Neural cell (in vitro differentiated cells): Measurements from ENCODE around the gene NUP155. TPM values are rescaled to one million over a fixed set of nuclear protein-coding genes. Genes with fewer than 3 reads are reported as not detected.
A peak's percentile ranks its signal among the peaks of the same experiment; 100 is the strongest.

ENCODE experiments used
- H2AFZ ChIP-seq: fragments of 200-600, 300-800 bp; sonication (generic), shearing (Covaris generic); 2 replicates; pipeline ENCODE4 v1.6.0; 2014; ENCODE audit warnings: low read depth, mild to moderate bottlenecking, antibody characterized with exemption, low read length, moderate library complexity
- H3F3A ChIP-seq: fragments of 200-600 bp; shearing (Covaris generic); 2 replicates; pipeline ENCODE4 v1.6.1; 2016; ENCODE audit warnings: mild to moderate bottlenecking, moderate library complexity, mixed read lengths, antibody characterized with exemption, low read length; ENCODE audit not compliant: insufficient read depth, poor library complexity, severe bottlenecking
- H3K27ac ChIP-seq: fragments of 200-600, 300-800 bp; sonication (generic), shearing (Covaris generic); 2 replicates; pipeline ENCODE4 v1.5.1; 2014; ENCODE audit warnings: mild to moderate bottlenecking, low read length, moderate library complexity
- H3K27me3 ChIP-seq: fragments of 300-800, 200-600 bp; sonication (generic), shearing (Covaris generic); 2 replicates; pipeline ENCODE4 v1.6.0; 2014; ENCODE audit warnings: mild to moderate bottlenecking, low read depth, low read length, moderate library complexity; ENCODE audit not compliant: insufficient read depth
- H3K36me3 ChIP-seq: fragments of 300-800, 200-600 bp; sonication (generic), shearing (Covaris generic); 2 replicates; pipeline ENCODE4 v1.5.1; 2014; ENCODE audit warnings: mild to moderate bottlenecking, antibody characterized with exemption, low read length, moderate library complexity; ENCODE audit not compliant: insufficient read depth
- H3K4me2 ChIP-seq: fragments of 300-800, 200-600 bp; sonication (generic), shearing (Covaris generic); 2 replicates; pipeline ENCODE4 v1.6.0; 2014; ENCODE audit warnings: mild to moderate bottlenecking, low read length
- H3K4me3 ChIP-seq: fragments of 300-800, 200-600 bp; sonication (generic), shearing (Covaris generic); 2 replicates; pipeline ENCODE4 v1.5.1; 2014; ENCODE audit warnings: mild to moderate bottlenecking, low read length, moderate library complexity
- H3K79me2 ChIP-seq: fragments of 200-600 bp; shearing (Covaris generic); replicated peaks from 2 replicates; pipeline ENCODE4 v1.6.0; 2014; ENCODE audit warnings: mild to moderate bottlenecking, low read length, moderate library complexity; ENCODE audit not compliant: insufficient read depth
- H3K9ac ChIP-seq: fragments of 300-800, 200-600 bp; sonication (generic), shearing (Covaris generic); 2 replicates; pipeline ENCODE4 v1.6.1; 2016; ENCODE audit warnings: mild to moderate bottlenecking, low read length, mixed read lengths
- H3K9me2 ChIP-seq: fragments of 200-600 bp; shearing (Covaris generic); 2 replicates; pipeline ENCODE4 v1.6.1; 2016; ENCODE audit warnings: mild to moderate bottlenecking, low read length, mixed read lengths; ENCODE audit not compliant: insufficient read depth
- H3K9me3 ChIP-seq: fragments of 200-600, 300-800 bp; sonication (generic), shearing (Covaris generic); 2 replicates; pipeline ENCODE4 v1.6.1; 2016; ENCODE audit warnings: mild to moderate bottlenecking, mixed run types, low read length, moderate library complexity, mixed read lengths
- H4K20me1 ChIP-seq: fragments of 200-600 bp; shearing (Covaris generic); 2 replicates; pipeline ENCODE4 v1.6.1; 2016; ENCODE audit warnings: mild to moderate bottlenecking, mixed run types; ENCODE audit not compliant: insufficient read depth
- EP300 ChIP-seq: fragments of 450-650 bp; conservative IDR thresholded peaks from 2 replicates; pipeline ENCODE4 v1.6.1; 2014; ENCODE audit warnings: antibody characterized with exemption, mild to moderate bottlenecking, moderate library complexity; ENCODE audit not compliant: poor library complexity, severe bottlenecking
- EZH2 ChIP-seq: fragments of 200-600, 300-800 bp; shearing (Covaris generic), sonication (generic); IDR thresholded peaks from 2 replicates; pipeline ENCODE4 v1.6.1; 2014; ENCODE audit warnings: antibody characterized with exemption, low read length, borderline replicate concordance, mild to moderate bottlenecking; ENCODE audit not compliant: insufficient read depth, poor library complexity, severe bottlenecking
- MXI1 ChIP-seq: fragments of 450-650 bp; conservative IDR thresholded peaks from 2 replicates; pipeline ENCODE4 v1.6.1; 2014; ENCODE audit warnings: antibody characterized with exemption, mild to moderate bottlenecking; ENCODE audit not compliant: poor library complexity, severe bottlenecking
- POLR2AphosphoS5 ChIP-seq: IDR thresholded peaks from 2 replicates; pipeline ENCODE4 v1.6.1; 2012
- RAD21 ChIP-seq: fragments of 450-650 bp; conservative IDR thresholded peaks from 2 replicates; pipeline ENCODE4 v1.6.1; 2014; ENCODE audit warnings: antibody characterized with exemption, mild to moderate bottlenecking, moderate library complexity
- REST ChIP-seq: IDR thresholded peaks from 2 replicates; pipeline ENCODE4 v1.6.1; 2012; ENCODE audit warnings: borderline replicate concordance
- SMC3 ChIP-seq: fragments of 450-650 bp; conservative IDR thresholded peaks from 2 replicates; pipeline ENCODE4 v1.6.1; 2014; ENCODE audit warnings: antibody characterized with exemption, mild to moderate bottlenecking, moderate library complexity; ENCODE audit not compliant: poor library complexity
- TAF1 ChIP-seq: IDR thresholded peaks from 2 replicates; pipeline ENCODE4 v1.6.1; 2012; ENCODE audit warnings: low read depth
- polyA minus RNA-seq: library from RNA; depleted of rRNA, polyadenylated mRNA; stranded (reverse); fragments of >200 nt; gene quantifications from 2 replicates; pipeline ENCODE4 v1.2.3, GENCODE V29; 2014
- polyA plus RNA-seq: library from polyadenylated mRNA; depleted of rRNA; stranded (reverse); fragments of >200 nt; gene quantifications from 2 replicates; pipeline ENCODE4 v1.2.3, GENCODE V29; 2014
- TF ChIP-seq, protein P1 (sequence below): fragments of 450-650 bp; IDR thresholded peaks from 2 replicates; pipeline ENCODE4 v1.5.1; 2014; ENCODE audit warnings: antibody characterized with exemption, mild to moderate bottlenecking, moderate library complexity; ENCODE audit not compliant: poor library complexity, severe bottlenecking

NUP155 gene
- polyA plus RNA-seq (15.1 and 15.9 TPM in 2 replicates), polyA minus RNA-seq (80.6 and 84.0 TPM in 2 replicates)

DNA sequence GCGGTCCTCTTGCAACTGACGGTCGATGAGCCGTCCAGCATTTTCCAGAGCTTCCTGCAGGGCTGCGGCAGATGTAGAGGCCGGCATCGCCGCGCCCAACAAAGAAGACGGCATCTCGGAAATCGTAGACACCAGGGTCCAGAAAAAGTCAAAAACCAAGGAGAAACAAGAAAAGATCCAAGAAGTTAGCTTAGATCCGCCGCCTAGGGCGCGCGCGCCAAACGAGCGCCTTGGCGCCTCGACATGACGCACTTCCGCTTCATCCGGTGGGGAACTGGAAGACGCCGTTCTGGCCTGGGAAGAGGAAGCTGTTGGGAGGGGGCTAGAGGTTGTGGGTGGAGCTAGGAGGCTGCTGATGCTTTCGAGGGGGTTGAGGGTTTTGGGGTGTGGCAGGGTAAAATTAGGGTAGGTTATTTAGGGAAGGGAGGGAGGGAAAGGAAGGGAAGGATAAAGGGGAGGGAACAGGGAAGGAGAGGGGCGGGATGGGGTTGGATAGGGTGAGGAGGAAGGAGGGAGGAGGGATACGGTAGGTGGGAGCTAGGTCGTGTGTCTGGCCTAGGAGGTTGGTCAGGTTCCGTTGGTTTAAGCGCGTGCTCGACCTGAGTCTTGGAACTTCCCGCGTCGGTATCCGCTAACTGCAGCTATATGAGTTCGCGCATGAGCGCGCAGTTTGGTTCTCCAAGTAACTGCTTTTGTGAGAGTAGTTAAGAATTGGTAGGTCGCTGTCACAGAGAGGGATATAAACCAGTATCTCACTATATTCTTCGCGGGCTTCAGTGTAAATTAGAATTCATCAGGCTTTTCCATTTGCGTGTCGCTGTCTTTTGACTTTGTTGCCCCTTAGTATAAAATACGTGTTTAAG lies at the start of gene NUP155:
Gene NUP155 (minus strand): TSS at position 243 of the 863 bp plus-strand sequence. CDS start 129 bp downstream, at position 114.
- no peaks in the 10 kb centered on the region for H3K9me2 ChIP-seq
- H2AFZ ChIP-seq = peak within 1 kb of the TSS; percentile 92
- no peaks in the 10 kb centered on the region for H3K36me3 ChIP-seq
- peak within 1 kb of the TSS; percentile 95 for H3K4me3 ChIP-seq
- TF ChIP-seq EZH2 (no peak), EP300 (peak; percentile 60), POLR2AphosphoS5 (peak; percentile 77), RAD21 (no peak), MXI1 (peak; percentile 92), REST (peak; percentile 9), TAF1 (no peak), SMC3 (no peak)
- TF ChIP-seq, protein P1, sequence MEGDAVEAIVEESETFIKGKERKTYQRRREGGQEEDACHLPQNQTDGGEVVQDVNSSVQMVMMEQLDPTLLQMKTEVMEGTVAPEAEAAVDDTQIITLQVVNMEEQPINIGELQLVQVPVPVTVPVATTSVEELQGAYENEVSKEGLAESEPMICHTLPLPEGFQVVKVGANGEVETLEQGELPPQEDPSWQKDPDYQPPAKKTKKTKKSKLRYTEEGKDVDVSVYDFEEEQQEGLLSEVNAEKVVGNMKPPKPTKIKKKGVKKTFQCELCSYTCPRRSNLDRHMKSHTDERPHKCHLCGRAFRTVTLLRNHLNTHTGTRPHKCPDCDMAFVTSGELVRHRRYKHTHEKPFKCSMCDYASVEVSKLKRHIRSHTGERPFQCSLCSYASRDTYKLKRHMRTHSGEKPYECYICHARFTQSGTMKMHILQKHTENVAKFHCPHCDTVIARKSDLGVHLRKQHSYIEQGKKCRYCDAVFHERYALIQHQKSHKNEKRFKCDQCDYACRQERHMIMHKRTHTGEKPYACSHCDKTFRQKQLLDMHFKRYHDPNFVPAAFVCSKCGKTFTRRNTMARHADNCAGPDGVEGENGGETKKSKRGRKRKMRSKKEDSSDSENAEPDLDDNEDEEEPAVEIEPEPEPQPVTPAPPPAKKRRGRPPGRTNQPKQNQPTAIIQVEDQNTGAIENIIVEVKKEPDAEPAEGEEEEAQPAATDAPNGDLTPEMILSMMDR = peak; percentile 19
- H3K27me3 ChIP-seq = no peaks in the 10 kb centered on the region
- H3K9ac ChIP-seq = peak within 1 kb of the TSS; percentile 71
- H3K4me2 ChIP-seq = peak within 1 kb of the TSS; percentile 88
- H3K27ac ChIP-seq = peak within 1 kb of the TSS; percentile 74
- H3K9me3 ChIP-seq = no peaks in the 10 kb centered on the region
- H4K20me1 ChIP-seq = no peaks in the 10 kb centered on the region
- peaks cover 29% of the 10 kb centered on the region for H3K79me2 ChIP-seq
- H3F3A ChIP-seq = no peaks in the 10 kb centered on the region

DNA sequence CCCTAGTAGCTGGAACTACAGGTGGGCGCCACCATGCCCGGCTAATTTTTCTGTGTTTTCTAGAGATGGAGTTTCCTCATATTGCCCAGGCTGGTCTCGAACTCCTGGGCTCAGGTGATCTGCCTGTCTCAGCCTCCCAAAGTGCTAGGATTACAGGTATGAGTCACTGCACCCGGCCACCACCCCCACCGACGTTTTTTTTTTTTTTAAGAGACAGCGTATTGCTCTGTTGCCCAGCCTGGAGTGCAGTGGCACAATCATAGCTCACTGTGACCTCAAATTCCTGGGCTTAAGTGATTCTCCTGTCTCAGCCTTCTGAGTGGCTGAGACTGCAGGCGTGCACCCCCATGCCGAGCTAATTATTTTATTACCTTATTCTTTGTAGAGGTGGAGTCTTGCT lies 46.4 kb upstream of the NUP155 start:
- Histone ChIP-seq H4K20me1 (no peaks in the 10 kb centered on the region), H3K9me3 (no peaks in the 10 kb centered on the region), H2AFZ (no peak overlapping the region), H3K27me3 (no peaks in the 10 kb centered on the region), H3K4me2 (no peak overlapping the region), H3K79me2 (no peaks in the 10 kb centered on the region), H3K4me3 (no peak overlapping the region), H3K36me3 (peaks cover 7% of the 10 kb centered on the region), H3K9me2 (no peaks in the 10 kb centered on the region), H3F3A (no peaks in the 10 kb centered on the region), H3K27ac (no peak overlapping the region), H3K9ac (no peak overlapping the region)
- TF ChIP-seq MXI1 (no peak), SMC3 (no peak), TAF1 (no peak), RAD21 (no peak), POLR2AphosphoS5 (no peak), REST (no peak), EP300 (no peak), EZH2 (no peak)
- TF ChIP-seq, protein P1 = no peak
